Measurements from ENCODE around the gene RBBP5.

DNA sequence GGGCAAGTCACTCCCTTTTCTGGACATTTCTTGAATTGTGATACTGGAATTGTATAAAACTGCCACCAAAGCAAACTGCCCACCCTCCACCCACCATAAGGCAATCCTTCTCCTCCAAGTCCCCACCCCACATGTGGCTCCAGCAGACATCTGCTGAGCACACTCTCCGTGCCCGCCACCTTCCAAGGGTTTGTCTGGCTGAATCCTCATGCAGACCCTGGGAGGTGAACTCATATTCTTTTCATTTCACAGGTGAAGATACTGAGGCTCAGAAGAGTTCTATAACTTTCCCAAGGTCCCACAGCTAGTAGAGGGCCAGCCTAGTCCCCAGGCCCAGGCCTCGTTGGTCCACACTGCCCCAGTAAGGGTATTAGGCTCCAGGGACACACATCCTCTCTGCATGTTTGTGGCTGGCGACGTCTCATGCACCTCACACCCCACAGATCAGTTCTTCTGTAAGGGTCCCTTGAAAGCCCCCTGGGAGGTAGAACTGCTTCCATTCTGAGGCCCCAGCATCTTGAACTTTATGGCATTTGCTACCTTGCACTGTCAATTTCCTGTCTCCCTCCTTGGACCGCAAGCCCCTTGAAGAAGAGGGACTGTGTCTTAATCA, 64.7 kb downstream of the RBBP5 start:
- TF ChIP-seq POLR2A (IDR thresholded peaks at IDR 0.05), result no peak
- TF ChIP-seq CTCF (IDR thresholded peaks at IDR 0.05), result no peak
